NCI-H1417 treated with DMSO at 0.1 percent for 48 hours (cell line): ENCODE measurements around the gene UNC13C.

Source experiments
- DNase-seq: peaks from one replicate; lab custom pipeline; 2025; lab: John Stamatoyannopoulos, UW

UNC13C gene

GRCh38 chr15:54120949-54121463, 142.8 kb downstream of the UNC13C start:
- no peak for DNase-seq

- no peak for DNase-seq
Measured at GRCh38 chr15:54127574-54127973, 149.3 kb downstream of the UNC13C start.

GRCh38 chr15:54131410-54131809, 153.2 kb downstream of the UNC13C start:
- no peak for DNase-seq

- no peak for DNase-seq
Measured at GRCh38 chr15:54149115-54149531, 170.9 kb downstream of the UNC13C start.

GRCh38 chr15:54150255-54150654, 172.0 kb downstream of the UNC13C start:
- DNase-seq = no peak

GRCh38 chr15:54159012-54159411, 180.8 kb downstream of the UNC13C start:
- DNase-seq = no peak

- no peak for DNase-seq
Measured at GRCh38 chr15:54187325-54187724, 209.1 kb downstream of the UNC13C start.

GRCh38 chr15:54197995-54198394, 219.8 kb downstream of the UNC13C start:
- DNase-seq = no peak

GRCh38 chr15:54206586-54207321, 228.5 kb downstream of the UNC13C start:
- no peak for DNase-seq

- no peak for DNase-seq
Measured at GRCh38 chr15:54208786-54209185, 230.5 kb downstream of the UNC13C start.

- DNase-seq = no peak
Measured at GRCh38 chr15:54212635-54213034, 234.4 kb downstream of the UNC13C start.

- no peak for DNase-seq
Measured at GRCh38 chr15:54226455-54226854, 248.2 kb downstream of the UNC13C start.

GRCh38 chr15:54227569-54227968, 249.3 kb downstream of the UNC13C start:
- DNase-seq = no peak

- no peak for DNase-seq
Measured at GRCh38 chr15:54250326-54250725, 272.1 kb downstream of the UNC13C start.

- no peak for DNase-seq
Measured at GRCh38 chr15:54256190-54256589, 277.9 kb downstream of the UNC13C start.

GRCh38 chr15:54273928-54274327, 295.7 kb downstream of the UNC13C start:
- DNase-seq = no peak

GRCh38 chr15:54277834-54278233, 299.6 kb downstream of the UNC13C start:
- no peak for DNase-seq

- no peak for DNase-seq
Measured at GRCh38 chr15:54280726-54281125, 302.5 kb downstream of the UNC13C start.

GRCh38 chr15:54282228-54282836, 304.1 kb downstream of the UNC13C start:
- no peak for DNase-seq

- DNase-seq = no peak
Measured at GRCh38 chr15:54288049-54288448, 309.8 kb downstream of the UNC13C start.

- DNase-seq = no peak
Measured at GRCh38 chr15:54289590-54290136, 311.4 kb downstream of the UNC13C start.

GRCh38 chr15:54298396-54298795, 320.2 kb downstream of the UNC13C start:
- no peak for DNase-seq

- no peak for DNase-seq
Measured at GRCh38 chr15:54304321-54304720, 326.1 kb downstream of the UNC13C start.
